Bronchial epithelial cell (primary cell): ENCODE data around the gene PLPPR1. TPM values are rescaled to one million over a fixed set of nuclear protein-coding genes. Genes with fewer than 3 reads are reported as not detected.
A peak's percentile ranks its signal among the peaks of the same experiment; 100 is the strongest.

Experiments
- DNase-seq: peaks from one replicate; pipeline ENCODE4 v3.0.0-alpha.2; 2010; ENCODE audit warnings: low read depth
- FAIRE-seq: peaks from 2 replicates; lab custom pipeline; 2011; peaks lifted over from hg19 to GRCh38; lab: Jason Lieb, UNC
- H3K27me3 ChIP-seq: 2 replicates; pipeline ENCODE4 v1.5.1; 2011; ENCODE audit warnings: low read length; ENCODE audit not compliant: control insufficient read depth, insufficient read depth
- H3K36me3 ChIP-seq: 2 replicates; pipeline ENCODE4 v1.5.1; 2011; ENCODE audit warnings: low read length; ENCODE audit not compliant: control insufficient read depth, insufficient read depth
- H3K4me3 ChIP-seq: 2 replicates; pipeline ENCODE4 v1.5.1; 2011; ENCODE audit warnings: mild to moderate bottlenecking, low read depth, low read length, control low read depth
- CTCF ChIP-seq: IDR thresholded peaks from 2 replicates; pipeline ENCODE4 v1.5.1; 2011; ENCODE audit warnings: mild to moderate bottlenecking, moderate library complexity, low read length, control low read depth, inconsistent platforms; ENCODE audit not compliant: insufficient read depth, severe bottlenecking
- total RNA-seq: library from RNA; depleted of rRNA; stranded (reverse); fragments of >200 nt; gene quantifications from 2 replicates; pipeline ENCODE4 v1.2.1, GENCODE V29; 2014

Gene PLPPR1
- total RNA-seq, 1 donor from 2014 or later, result not detected

- TF ChIP-seq CTCF, result no peak
- H3K36me3 ChIP-seq, result no peaks in the 10 kb centered on the region
- no peak for FAIRE-seq
- H3K4me3 ChIP-seq, result no peak overlapping the region
- no peaks in the 10 kb centered on the region for H3K27me3 ChIP-seq
- no peak for DNase-seq
These were observed 332.1 kb downstream of the PLPPR1 start for GRCh38 chr9:101360647-101361046.

GRCh38 chr9:101362450-101362849 is 333.9 kb downstream of the PLPPR1 start:
- Histone ChIP-seq H3K4me3 (no peak overlapping the region), H3K27me3 (no peaks in the 10 kb centered on the region), H3K36me3 (no peaks in the 10 kb centered on the region)
- DNase-seq (no peak), FAIRE-seq (peak; percentile 18)
- no peak for TF ChIP-seq CTCF

GRCh38 chr9:101365181-101365580 is 336.7 kb downstream of the PLPPR1 start:
- DNase-seq (peak; percentile 16), FAIRE-seq (no peak)
- no peak overlapping the region for H3K4me3 ChIP-seq
- H3K36me3 ChIP-seq, result no peaks in the 10 kb centered on the region
- no peaks in the 10 kb centered on the region for H3K27me3 ChIP-seq
- no peak for TF ChIP-seq CTCF

- FAIRE-seq, result no peak
- Histone ChIP-seq H3K4me3 (no peak overlapping the region), H3K27me3 (no peaks in the 10 kb centered on the region), H3K36me3 (no peaks in the 10 kb centered on the region)
- peak; percentile 13 for DNase-seq
- TF ChIP-seq CTCF, result no peak
These were observed 337.7 kb downstream of the PLPPR1 start for GRCh38 chr9:101366038-101366756.

GRCh38 chr9:101367323-101367722 is 338.8 kb downstream of the PLPPR1 start:
- DNase-seq, result no peak
- H3K36me3 ChIP-seq, result no peaks in the 10 kb centered on the region
- H3K4me3 ChIP-seq, result no peak overlapping the region
- no peak for FAIRE-seq
- no peak for TF ChIP-seq CTCF
- no peaks in the 10 kb centered on the region for H3K27me3 ChIP-seq

GRCh38 chr9:101369286-101369685 is 340.8 kb downstream of the PLPPR1 start:
- FAIRE-seq, result no peak

More at GRCh38 chr9:101369286-101369685, 340.8 kb downstream of the PLPPR1 start:
- Histone ChIP-seq H3K27me3 (no peaks in the 10 kb centered on the region), H3K36me3 (no peaks in the 10 kb centered on the region), H3K4me3 (no peak overlapping the region)
- no peak for TF ChIP-seq CTCF
- peak; percentile 61 for DNase-seq
